ENCODE measurements around the gene CPNE4. TPM values are rescaled to one million over a fixed set of nuclear protein-coding genes. Genes with fewer than 3 reads are reported as not detected.
A peak's percentile ranks its signal among the peaks of the same experiment; 100 is the strongest.

CPNE4 gene
- total RNA-seq, 2 donors from 2014 or later, result 1.7 to 2.5 TPM

- Mint-ChIP-seq H3K4me3 (peak overlapping the region; percentile 97), H3K36me3 (ENCODE audit: low read depth) (peaks cover 34% of the 10 kb centered on the region), H3K9me3 (no peaks in the 10 kb centered on the region), H3K27ac (peak overlapping the region; percentile 96), H3K27me3 (ENCODE audit: insufficient read depth) (peaks cover 36% of the 10 kb centered on the region), H3K4me1 (peaks cover 13% of the 10 kb centered on the region)
- 29 to 45% methylated on average over 1 to 2 of the region's 2 CpGs for WGBS, 2 experiments (ENCODE audit: insufficient coverage in 1 of 2, insufficient read length in 1 of 2)
- Histone ChIP-seq H3K4me1 (ENCODE audit: control insufficient read depth, insufficient read depth, low read length) (no peaks in the 10 kb centered on the region), H3K36me3 (ENCODE audit: control insufficient read depth, insufficient read depth, low read length) (peaks cover 42% of the 10 kb centered on the region), H3K4me3 (ENCODE audit: low read length) (peak overlapping the region; percentile 92), H3K9ac (ENCODE audit: extremely low read depth, low read length, poor library complexity, severe bottlenecking) (peak overlapping the region; percentile 89), H3K9me3 (ENCODE audit: control insufficient read depth, low read length) (no peaks in the 10 kb centered on the region), H3K27ac (ENCODE audit: low read depth, low read length) (no peak overlapping the region), H3K27me3 (ENCODE audit: control insufficient read depth, insufficient read depth, low read length, poor library complexity, severe bottlenecking) (peaks cover 32% of the 10 kb centered on the region)
- TF ChIP-seq CTCF (conservative IDR thresholded peaks at IDR 0.05), result no peak
- DNase-seq, result no peak
Measured at GRCh38 chr3:131501949-131502348, 532.9 kb downstream of the CPNE4 start.

- Mint-ChIP-seq H3K4me3 (no peak overlapping the region), H3K27me3 (ENCODE audit: insufficient read depth) (no peaks in the 10 kb centered on the region), H3K27ac (no peak overlapping the region), H3K4me1 (peaks cover 10% of the 10 kb centered on the region), H3K36me3 (ENCODE audit: low read depth) (peaks cover 49% of the 10 kb centered on the region), H3K9me3 (no peaks in the 10 kb centered on the region)
- no peak for TF ChIP-seq CTCF (conservative IDR thresholded peaks at IDR 0.05)
- 83% methylated on average over 1 of the region's 1 CpG; no CpG with 5 or more reads in 1 of the 2 experiments for WGBS, 2 experiments (ENCODE audit: insufficient coverage in 1 of 2, insufficient read length in 1 of 2)
- H3K9ac ChIP-seq (ENCODE audit: extremely low read depth, low read length, poor library complexity, severe bottlenecking), result no peak overlapping the region
- H3K4me1 ChIP-seq (ENCODE audit: control insufficient read depth, insufficient read depth, low read length), result no peaks in the 10 kb centered on the region
- no peaks in the 10 kb centered on the region for H3K9me3 ChIP-seq (ENCODE audit: control insufficient read depth, low read length)
- peaks cover 81% of the 10 kb centered on the region for H3K36me3 ChIP-seq (ENCODE audit: control insufficient read depth, insufficient read depth, low read length)
- peak overlapping the region; percentile 18 for H3K27ac ChIP-seq (ENCODE audit: low read depth, low read length)
- H3K4me3 ChIP-seq (ENCODE audit: low read length), result no peak overlapping the region
- H3K27me3 ChIP-seq (ENCODE audit: control insufficient read depth, insufficient read depth, low read length, poor library complexity, severe bottlenecking), result no peaks in the 10 kb centered on the region
- no peak for DNase-seq
Measured at GRCh38 chr3:131494706-131495105, 540.1 kb downstream of the CPNE4 start.

- Mint-ChIP-seq H3K4me3 (no peak overlapping the region), H3K27me3 (ENCODE audit: insufficient read depth) (no peaks in the 10 kb centered on the region), H3K4me1 (peaks cover 7% of the 10 kb centered on the region), H3K9me3 (no peaks in the 10 kb centered on the region), H3K27ac (no peak overlapping the region), H3K36me3 (ENCODE audit: low read depth) (peaks cover 44% of the 10 kb centered on the region)
- Histone ChIP-seq H3K4me1 (ENCODE audit: control insufficient read depth, insufficient read depth, low read length) (no peaks in the 10 kb centered on the region), H3K36me3 (ENCODE audit: control insufficient read depth, insufficient read depth, low read length) (peaks cover 79% of the 10 kb centered on the region), H3K9ac (ENCODE audit: extremely low read depth, low read length, poor library complexity, severe bottlenecking) (no peak overlapping the region), H3K27me3 (ENCODE audit: control insufficient read depth, insufficient read depth, low read length, poor library complexity, severe bottlenecking) (no peaks in the 10 kb centered on the region), H3K9me3 (ENCODE audit: control insufficient read depth, low read length) (no peaks in the 10 kb centered on the region), H3K4me3 (ENCODE audit: low read length) (no peak overlapping the region), H3K27ac (ENCODE audit: low read depth, low read length) (no peak overlapping the region)
- no peak for TF ChIP-seq CTCF (conservative IDR thresholded peaks at IDR 0.05)
- WGBS, 2 experiments (ENCODE audit: insufficient coverage in 1 of 2, insufficient read length in 1 of 2), result 94 to 100% methylated on average over 2 of the region's 2 CpGs
- DNase-seq, result no peak
Measured at GRCh38 chr3:131491775-131492174, 543.0 kb downstream of the CPNE4 start.

Data from endodermal cell (in vitro differentiated cells).